Neural crest cell (in vitro differentiated cells): Measurements from ENCODE around the gene MYOF. TPM values are rescaled to one million over a fixed set of nuclear protein-coding genes. Genes with fewer than 3 reads are reported as not detected.
A peak's percentile ranks its signal among the peaks of the same experiment; 100 is the strongest.
"Not testable (repeated sequence)": the region's sequence is repeated elsewhere in the genome, so short reads cannot be mapped to it uniquely, and the experiment has no call there.

Experiments
- DNase-seq: peaks from one replicate; pipeline ENCODE4 v3.0.0; 2021; ENCODE audit warnings: low read depth, mixed read lengths, low spot score
- H3K27ac Mint-ChIP-seq: one replicate; pipeline ENCODE4 v1.8.0; 2021; ENCODE audit warnings: mild to moderate bottlenecking, mixed read lengths; ENCODE audit not compliant: unreplicated experiment
- H3K27me3 Mint-ChIP-seq: 2 replicates; pipeline ENCODE4 v1.8.0; 2021; ENCODE audit warnings: low read depth, mild to moderate bottlenecking, mixed read lengths
- H3K36me3 Mint-ChIP-seq: 2 replicates; pipeline ENCODE4 v1.8.0; 2021; ENCODE audit warnings: low read depth, mild to moderate bottlenecking, mixed read lengths
- H3K4me1 Mint-ChIP-seq: 2 replicates; pipeline ENCODE4 v1.8.0; 2021; ENCODE audit warnings: mixed read lengths
- H3K4me3 Mint-ChIP-seq: one replicate; pipeline ENCODE4 v1.8.0; 2021; ENCODE audit warnings: mild to moderate bottlenecking, mixed read lengths
- H3K9me3 Mint-ChIP-seq: 2 replicates; pipeline ENCODE4 v1.8.0; 2021; ENCODE audit warnings: mixed read lengths
- CTCF ChIP-seq: fragments of 200-600 bp; sonication (generic); conservative IDR thresholded peaks from 2 replicates; pipeline ENCODE4 v1.5.0; 2021; ENCODE audit warnings: antibody characterized with exemption, mild to moderate bottlenecking
- total RNA-seq: library from RNA; stranded (reverse); gene quantifications from 2 replicates; pipeline ENCODE4 v1.2.1, GENCODE V29; 2021

Gene MYOF
- total RNA-seq, 1 donor from 2014 or later, result 4.0 TPM

- no peaks in the 10 kb centered on the region for H3K9me3 Mint-ChIP-seq
- no peak overlapping the region for H3K27ac Mint-ChIP-seq
- DNase-seq, result no peak
- no peak for TF ChIP-seq CTCF
- peaks cover 49% of the 10 kb centered on the region for H3K4me1 Mint-ChIP-seq
- H3K27me3 Mint-ChIP-seq, result no peaks in the 10 kb centered on the region
- peak overlapping the region; percentile 47 for H3K4me3 Mint-ChIP-seq
- H3K36me3 Mint-ChIP-seq, result no peaks in the 10 kb centered on the region
Measured at GRCh38 chr10:93420944-93421825, 60.9 kb downstream of the MYOF start.

- Mint-ChIP-seq H3K9me3 (no peaks in the 10 kb centered on the region), H3K4me1 (peaks cover 52% of the 10 kb centered on the region), H3K36me3 (no peaks in the 10 kb centered on the region), H3K27ac (peak overlapping the region; percentile 31), H3K27me3 (no peaks in the 10 kb centered on the region), H3K4me3 (peak overlapping the region; percentile 65)
- no peak for TF ChIP-seq CTCF
- no peak for DNase-seq
Measured at GRCh38 chr10:93420091-93420490, 62.0 kb downstream of the MYOF start.

- H3K36me3 Mint-ChIP-seq, H3K4me3 Mint-ChIP-seq, H3K27ac Mint-ChIP-seq, DNase-seq, H3K9me3 Mint-ChIP-seq, H3K27me3 Mint-ChIP-seq: not testable (repeated sequence)
- peaks cover 47% of the 10 kb centered on the region for H3K4me1 Mint-ChIP-seq
Measured at GRCh38 chr10:93419016-93419415, 63.1 kb downstream of the MYOF start.

- no peak for TF ChIP-seq CTCF
- H3K36me3 Mint-ChIP-seq, result no peaks in the 10 kb centered on the region
- H3K27ac Mint-ChIP-seq, result peak overlapping the region; percentile 9
- H3K4me3 Mint-ChIP-seq, result no peak overlapping the region
- H3K4me1 Mint-ChIP-seq, result peaks cover 49% of the 10 kb centered on the region
- no peaks in the 10 kb centered on the region for H3K27me3 Mint-ChIP-seq
- DNase-seq, result no peak
- H3K9me3 Mint-ChIP-seq, result peaks cover under 1% of the 10 kb centered on the region
Measured at GRCh38 chr10:93417921-93418320, 64.2 kb downstream of the MYOF start.

GRCh38 chr10:93417266-93417665, 64.9 kb downstream of the MYOF start:
- H3K27me3 Mint-ChIP-seq, result no peaks in the 10 kb centered on the region
- H3K27ac Mint-ChIP-seq, result peak overlapping the region; percentile 9
- no peak for DNase-seq
- H3K4me3 Mint-ChIP-seq, result no peak overlapping the region
- no peak for TF ChIP-seq CTCF
- H3K9me3 Mint-ChIP-seq, result peaks cover 5% of the 10 kb centered on the region
- peaks cover 2% of the 10 kb centered on the region for H3K36me3 Mint-ChIP-seq
- peaks cover 54% of the 10 kb centered on the region for H3K4me1 Mint-ChIP-seq

GRCh38 chr10:93416824-93417223, 65.3 kb downstream of the MYOF start:
- no peak for DNase-seq

More at GRCh38 chr10:93416824-93417223, 65.3 kb downstream of the MYOF start:
- Mint-ChIP-seq H3K4me3 (no peak overlapping the region), H3K27ac (no peak overlapping the region), H3K27me3 (no peaks in the 10 kb centered on the region), H3K4me1 (peaks cover 50% of the 10 kb centered on the region), H3K9me3 (peaks cover 5% of the 10 kb centered on the region), H3K36me3 (peaks cover 2% of the 10 kb centered on the region)
- TF ChIP-seq CTCF, result no peak
